ENCODE results near the gene SLC38A1.
"Not testable (repeated sequence)": the region's sequence is repeated elsewhere in the genome, so short reads cannot be mapped to it uniquely, and the experiment has no call there.

SLC38A1 gene

DNA sequence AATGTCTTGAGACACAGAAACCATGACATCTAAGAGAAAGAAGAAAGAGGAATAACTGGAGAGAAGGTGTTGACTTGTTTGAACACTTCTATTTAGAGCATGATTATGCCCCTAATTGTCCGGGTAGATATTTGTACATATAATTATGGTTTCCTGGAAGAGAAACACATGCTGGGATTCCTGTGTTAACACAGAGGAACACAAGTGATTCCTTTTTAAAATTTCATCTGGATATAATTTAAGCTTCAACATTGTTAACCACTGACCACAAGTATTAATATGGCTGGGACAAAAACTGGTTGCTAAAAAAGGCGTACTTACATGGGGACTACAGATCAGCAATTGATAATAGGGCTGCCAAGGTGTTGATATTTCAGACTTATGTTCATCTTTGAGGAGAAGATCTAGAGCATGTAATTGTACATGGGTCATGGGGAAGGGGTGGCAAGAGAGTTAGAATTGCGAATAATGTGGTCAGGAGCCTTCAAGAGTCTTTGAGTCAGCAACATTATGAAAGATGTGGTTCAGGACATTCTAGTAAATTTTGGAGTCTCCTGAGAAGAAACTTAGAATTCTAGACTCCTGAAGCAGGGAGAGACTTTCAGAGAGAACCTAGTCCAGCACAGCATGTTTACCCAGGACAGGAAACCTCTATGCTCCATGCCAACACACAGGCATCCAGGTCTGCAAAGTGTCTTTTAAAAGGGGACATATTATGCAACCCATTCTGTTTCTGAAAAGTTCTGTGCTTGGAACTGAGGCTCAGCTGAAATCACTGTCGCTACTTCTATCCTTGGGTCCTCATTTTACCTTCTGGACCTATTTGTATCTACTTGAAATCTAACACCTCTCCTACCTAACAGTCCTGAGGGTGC lies 56.5 kb downstream of the SLC38A1 start:
- H3K4me3 ChIP-seq (ENCODE audit: low read length), result no peak overlapping the region
- TF ChIP-seq ZNF274 (IDR thresholded peaks at IDR 0.05; ENCODE audit: low read depth, low read length), result no peak

DNA sequence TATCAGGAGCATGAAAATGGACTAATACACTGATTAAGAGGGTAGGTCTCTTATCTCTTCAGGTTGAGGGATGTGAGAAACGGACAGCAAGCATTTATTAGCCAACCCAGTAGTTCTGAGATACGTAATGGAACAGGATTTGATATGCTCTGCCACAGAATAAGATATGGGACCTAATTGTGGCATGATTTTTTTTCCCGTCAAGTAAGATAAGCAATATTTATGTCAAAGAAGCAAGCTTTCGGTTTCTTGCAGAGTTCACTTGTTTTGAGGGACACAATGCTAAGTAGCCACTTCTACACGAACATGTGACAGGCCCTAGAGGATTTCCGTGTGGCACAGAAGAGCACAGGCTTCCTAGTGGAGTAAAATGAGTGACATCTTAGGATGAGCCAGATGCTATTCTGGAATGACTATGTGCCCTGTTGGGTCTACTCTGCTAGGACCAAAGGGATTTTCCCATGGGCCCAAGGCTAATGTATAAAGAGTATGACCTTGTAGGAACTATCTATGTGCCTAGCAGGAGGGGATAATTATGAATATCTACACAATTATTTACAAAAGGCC lies 57.9 kb downstream of the SLC38A1 start:
- TF ChIP-seq ZNF274 (IDR thresholded peaks at IDR 0.05; ENCODE audit: low read depth, low read length), result no peak
- no peak overlapping the region for H3K4me3 ChIP-seq (ENCODE audit: low read length)

DNA sequence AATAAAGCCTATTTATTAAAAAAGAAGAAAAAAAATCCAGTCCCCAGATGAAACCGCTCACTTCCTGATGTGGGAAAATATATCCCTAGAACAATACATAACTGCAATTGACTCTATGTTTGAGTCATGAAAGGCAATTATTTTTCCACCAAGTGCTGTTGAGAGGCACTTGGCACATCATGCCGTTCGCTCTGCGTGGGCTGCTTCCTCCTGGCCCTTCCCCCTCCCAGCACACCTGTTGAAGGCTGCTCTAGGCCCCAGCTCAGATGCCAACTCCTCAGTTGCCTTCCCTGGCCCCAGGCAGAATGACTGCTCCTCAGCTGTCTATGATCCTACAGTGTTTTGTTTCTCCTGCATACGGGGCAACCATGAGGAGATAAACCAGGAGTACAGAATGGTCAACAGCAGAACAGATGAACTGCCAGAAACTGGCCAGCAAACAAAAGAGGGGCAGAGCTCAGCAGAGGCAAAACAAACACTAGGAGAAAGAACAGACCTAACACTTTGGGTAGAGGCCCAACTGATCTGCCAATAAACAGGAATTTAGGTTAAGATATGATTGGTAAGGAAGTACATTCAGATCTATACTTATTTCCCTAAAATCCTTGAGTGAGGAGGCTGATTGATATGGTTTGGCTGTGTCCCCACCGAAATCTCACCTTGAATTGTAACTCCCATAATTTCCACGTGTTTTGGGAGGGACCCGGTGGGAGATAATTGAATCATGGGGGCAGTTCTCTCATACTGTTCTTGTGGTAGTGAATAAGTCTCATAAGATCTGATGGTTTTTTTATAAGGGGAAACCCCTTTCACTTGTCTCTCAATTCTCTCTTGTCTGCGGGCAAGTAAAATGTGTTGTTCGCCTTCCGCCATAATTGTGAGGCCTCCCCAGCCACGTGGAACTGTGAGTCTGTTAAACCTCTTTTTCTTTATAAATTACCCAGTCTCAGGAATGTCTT lies 58.6 kb downstream of the SLC38A1 start:
- TF ChIP-seq ZNF274 (IDR thresholded peaks at IDR 0.05; ENCODE audit: low read depth, low read length), result no peak
- H3K4me3 ChIP-seq (ENCODE audit: low read length), result no peak overlapping the region

DNA sequence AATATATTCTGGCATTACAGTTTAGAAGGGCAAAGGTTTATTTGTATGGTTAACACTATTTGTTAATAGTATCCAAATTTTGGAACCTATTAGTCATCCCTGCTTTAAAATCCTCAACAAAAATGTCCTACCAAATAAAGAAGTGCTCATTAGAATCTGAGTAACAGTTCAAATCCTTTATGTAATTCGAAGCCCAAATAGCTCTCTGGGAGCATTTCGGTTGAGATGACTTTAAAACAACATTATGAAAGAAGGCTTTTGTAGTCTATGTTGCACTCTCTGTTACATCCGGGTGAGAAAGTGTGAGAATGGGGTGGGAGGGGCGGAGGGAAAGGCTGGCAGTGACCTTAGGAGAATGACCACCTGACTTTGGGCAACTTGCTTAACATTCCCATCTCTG lies 59.7 kb downstream of the SLC38A1 start:
- H3K4me3 ChIP-seq (ENCODE audit: low read length), result no peak overlapping the region
- no peak for TF ChIP-seq ZNF274 (IDR thresholded peaks at IDR 0.05; ENCODE audit: low read depth, low read length)

DNA sequence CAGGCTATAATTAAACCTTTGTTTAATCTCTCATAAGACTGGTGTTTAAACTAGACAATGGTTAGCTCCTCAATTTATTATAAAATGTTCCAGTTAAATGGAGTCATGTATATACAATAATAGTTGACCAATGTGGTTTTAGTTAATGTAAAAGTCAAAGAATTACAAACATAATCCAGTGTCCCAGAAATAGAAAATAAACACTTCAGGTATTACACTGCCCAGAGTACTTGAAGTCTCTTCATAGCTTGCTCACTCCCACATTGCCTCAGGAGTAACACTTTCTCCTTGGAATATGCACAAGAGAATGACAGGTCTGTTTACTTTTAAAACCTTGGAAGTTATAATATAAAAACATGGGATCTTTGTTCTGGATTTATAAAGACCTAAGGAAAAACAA lies 60.5 kb downstream of the SLC38A1 start:
- TF ChIP-seq ZNF274 (IDR thresholded peaks at IDR 0.05; ENCODE audit: low read depth, low read length), result no peak
- H3K4me3 ChIP-seq (ENCODE audit: low read length), result no peak overlapping the region

DNA sequence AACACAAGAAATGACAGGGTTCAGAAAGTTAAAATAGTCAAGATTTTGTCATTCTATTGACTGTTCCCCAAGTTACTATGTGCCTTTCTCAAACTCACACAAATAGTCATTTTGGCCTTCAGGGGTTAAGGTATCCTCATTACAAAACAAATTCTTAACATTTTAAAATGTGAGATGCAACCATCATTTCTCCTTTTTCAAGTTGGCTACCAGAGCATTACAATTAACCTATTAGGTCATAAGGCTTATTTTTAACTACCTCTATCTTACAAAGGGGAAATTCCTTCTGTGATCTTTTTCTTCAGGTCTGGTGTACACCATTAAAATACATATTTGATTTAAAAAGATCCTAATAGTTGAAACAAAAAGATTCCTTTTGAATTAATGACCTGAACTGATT lies 61.2 kb downstream of the SLC38A1 start:
- TF ChIP-seq ZNF274 (IDR thresholded peaks at IDR 0.05; ENCODE audit: low read depth, low read length), result no peak

DNA sequence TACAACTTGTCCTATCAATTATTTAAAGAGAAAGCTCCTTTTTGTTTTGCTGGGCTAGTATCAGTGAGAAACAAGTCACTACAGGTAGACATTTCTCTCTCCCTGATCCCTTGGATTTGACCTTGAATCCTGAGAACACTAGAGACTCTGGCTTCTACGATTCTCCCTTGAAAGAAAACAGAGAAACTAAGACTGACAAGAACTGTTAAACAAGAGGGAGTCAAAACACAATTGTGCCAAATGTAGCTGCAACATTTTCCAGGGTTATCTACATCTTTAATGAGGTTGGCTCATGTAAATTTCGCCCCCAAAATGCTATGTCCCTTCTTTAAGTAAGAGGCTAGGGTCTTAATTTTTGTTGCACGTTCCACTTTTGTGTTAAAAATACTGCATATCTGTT lies 62.4 kb downstream of the SLC38A1 start:
- TF ChIP-seq ZNF274 (IDR thresholded peaks at IDR 0.05; ENCODE audit: low read depth, low read length), result no peak
- H3K4me3 ChIP-seq (ENCODE audit: low read length), result no peak overlapping the region

More for the DNA sequence above, 61.2 kb downstream of the SLC38A1 start:
- H3K4me3 ChIP-seq (ENCODE audit: low read length), result no peak overlapping the region

DNA sequence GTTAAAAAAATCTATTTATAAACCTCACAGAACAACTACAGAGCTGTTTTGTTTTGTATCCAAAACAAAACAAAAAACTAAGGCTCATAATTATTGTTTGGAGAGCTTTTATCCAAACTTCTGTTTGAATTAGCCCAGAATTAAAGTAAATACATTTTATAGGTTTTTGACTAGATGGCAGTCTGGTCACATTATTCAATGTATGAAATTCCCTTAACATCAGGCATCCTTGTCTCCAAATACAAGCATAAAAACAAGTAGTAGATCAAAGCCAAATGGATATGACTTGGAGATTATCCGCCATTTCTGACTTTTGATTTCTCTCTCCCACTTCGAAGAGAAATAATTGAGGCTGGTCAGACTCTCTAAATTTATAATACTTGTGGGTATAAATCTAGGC lies 63.5 kb downstream of the SLC38A1 start:
- H3K4me3 ChIP-seq (ENCODE audit: low read length), result no peak overlapping the region
- TF ChIP-seq ZNF274 (IDR thresholded peaks at IDR 0.05; ENCODE audit: low read depth, low read length), result no peak

DNA sequence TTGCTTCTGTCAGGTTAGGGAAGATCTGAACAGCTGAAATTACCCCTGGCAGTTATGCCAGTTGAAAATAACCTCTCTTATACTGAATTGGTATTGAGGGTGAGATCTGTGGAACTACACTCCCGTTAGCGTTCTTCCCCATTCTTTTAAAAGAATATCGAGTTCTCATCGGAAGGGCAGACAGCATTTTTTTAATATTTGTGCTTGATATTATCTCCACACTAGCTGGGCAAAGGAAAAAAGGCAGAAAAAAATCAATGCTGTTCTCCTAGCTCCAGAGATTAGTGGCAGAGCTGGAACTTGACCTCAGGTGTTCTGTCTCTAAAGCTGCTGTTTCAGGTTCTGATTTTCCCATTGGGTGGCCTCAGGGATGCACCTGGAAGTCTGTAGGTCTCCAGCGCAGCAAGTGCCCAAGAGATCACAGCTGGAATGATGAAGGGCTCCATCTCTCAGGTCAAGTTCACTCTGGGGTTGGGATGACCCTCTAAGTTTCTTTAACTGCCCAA lies 67.5 kb downstream of the SLC38A1 start:
- H3K4me3 ChIP-seq (ENCODE audit: low read length), result no peak overlapping the region
- TF ChIP-seq ZNF274 (IDR thresholded peaks at IDR 0.05; ENCODE audit: low read depth, low read length), result no peak

DNA sequence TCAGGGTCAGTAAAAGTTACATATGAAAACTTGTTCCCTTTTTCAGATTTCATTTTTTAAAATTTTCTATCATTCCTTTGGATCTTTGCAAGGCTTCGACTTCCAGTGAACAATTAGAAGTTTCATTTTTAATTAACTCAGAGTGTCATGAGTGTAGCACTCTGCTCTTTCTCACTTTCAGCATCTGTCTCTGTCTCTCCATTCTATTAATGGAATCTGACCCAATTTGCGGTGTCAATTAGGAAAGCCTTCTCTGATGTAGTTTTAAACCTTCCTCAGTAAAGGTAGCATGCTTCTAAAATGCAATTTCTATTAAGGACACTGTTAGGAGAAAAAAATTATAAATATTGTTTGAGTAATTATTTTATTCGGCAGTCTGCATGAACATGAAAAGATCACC lies 68.3 kb downstream of the SLC38A1 start:
- TF ChIP-seq ZNF274 (IDR thresholded peaks at IDR 0.05; ENCODE audit: low read depth, low read length), result no peak
- H3K4me3 ChIP-seq (ENCODE audit: low read length), result no peak overlapping the region

DNA sequence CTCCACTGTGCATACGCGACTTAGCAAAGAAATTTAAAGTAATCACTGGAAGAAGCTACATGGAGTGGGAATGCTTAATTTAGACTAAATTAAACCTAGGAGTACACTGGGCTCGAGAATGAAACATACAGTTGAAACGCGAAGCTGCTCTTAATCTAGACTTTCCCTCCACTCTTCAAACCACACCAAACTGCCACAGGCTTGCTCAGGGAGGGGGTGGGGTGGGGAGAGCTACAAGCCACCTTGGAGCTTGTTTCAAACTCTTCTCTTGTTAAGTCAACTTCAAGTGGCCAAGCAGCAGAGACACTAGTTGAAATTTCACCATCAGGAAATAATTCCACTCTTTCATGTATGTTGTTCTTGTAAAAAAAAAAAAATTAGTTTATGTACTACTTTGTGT lies 69.9 kb downstream of the SLC38A1 start:
- no peak for TF ChIP-seq ZNF274 (IDR thresholded peaks at IDR 0.05; ENCODE audit: low read depth, low read length)
- H3K4me3 ChIP-seq (ENCODE audit: low read length), result no peak overlapping the region

DNA sequence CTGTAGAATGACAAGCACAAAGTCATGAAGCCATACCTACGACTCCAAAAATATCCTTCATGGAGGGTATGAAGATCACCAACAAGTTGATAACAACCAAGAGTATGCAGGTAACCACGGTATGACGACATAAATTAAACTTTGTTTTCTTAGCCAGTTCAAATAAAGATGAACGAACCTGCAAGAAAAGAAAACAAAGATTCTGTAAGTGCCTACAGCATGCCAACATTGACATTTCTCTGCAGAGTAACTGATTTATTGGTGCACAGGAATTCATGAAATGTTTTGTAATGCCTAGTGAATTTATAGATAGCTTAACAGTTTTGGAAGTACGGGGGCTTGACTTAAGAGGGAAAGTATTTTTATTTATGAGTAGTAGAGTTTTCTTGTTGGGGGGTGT lies 71.0 kb downstream of the SLC38A1 start:
- TF ChIP-seq ZNF274 (IDR thresholded peaks at IDR 0.05; ENCODE audit: low read depth, low read length), result no peak
- H3K4me3 ChIP-seq (ENCODE audit: low read length), result no peak overlapping the region

DNA sequence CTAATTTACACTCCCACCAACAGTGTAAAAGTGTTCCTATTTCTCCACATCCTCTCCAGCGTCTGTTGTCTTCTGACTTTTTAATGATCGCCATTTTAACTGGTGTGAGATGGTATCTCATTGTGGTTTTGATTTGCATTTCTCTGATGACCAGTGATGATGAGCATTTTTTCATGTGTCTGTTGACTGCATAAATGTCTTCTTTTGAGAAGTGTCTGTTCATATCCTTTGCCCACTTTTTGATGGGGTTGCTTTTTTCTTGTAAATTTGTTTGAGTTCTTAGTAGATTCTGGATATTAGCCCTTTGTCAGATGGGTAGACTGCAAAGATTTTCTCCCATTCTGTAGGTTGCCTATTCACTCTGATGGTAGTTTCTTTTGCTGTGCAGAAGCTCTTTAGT lies 78.3 kb downstream of the SLC38A1 start:
- H3K4me3 ChIP-seq (ENCODE audit: low read length), result not testable (repeated sequence)

DNA sequence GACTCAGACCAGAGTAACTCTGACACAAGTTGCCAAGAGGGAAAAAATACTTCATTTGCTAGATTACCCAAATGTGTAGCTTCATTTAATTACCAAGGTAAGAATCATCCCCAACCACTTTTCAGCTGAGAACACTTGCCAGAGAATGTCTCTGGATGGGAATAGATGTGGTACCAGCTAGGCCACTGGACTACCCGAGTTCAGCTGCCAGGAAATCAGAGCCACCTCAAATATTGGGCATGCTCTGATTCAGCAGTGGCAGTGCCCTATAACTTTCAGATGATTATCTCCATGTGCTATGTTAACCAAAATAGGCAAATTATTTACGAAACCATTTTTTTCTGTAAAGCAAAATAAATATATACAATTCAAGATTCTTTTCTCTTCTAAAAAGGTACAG lies 80.7 kb downstream of the SLC38A1 start:
- no peak for TF ChIP-seq ZNF274 (IDR thresholded peaks at IDR 0.05; ENCODE audit: low read depth, low read length)
- H3K4me3 ChIP-seq (ENCODE audit: low read length), result no peak overlapping the region

Measured in GM08714 (cell line).